WTC11 (cell line): ENCODE data around the gene BPIFA2. TPM values are rescaled to one million over a fixed set of nuclear protein-coding genes. Genes with fewer than 3 reads are reported as not detected.

ENCODE experiments used
- ATAC-seq: fragments of 200-7000 bp; cut with Tn5 transposase; 2 replicates; pipeline ENCODE4 v1.10.0; 2021; ENCODE audit warnings: mild to moderate bottlenecking, moderate library complexity
- CTCF ChIA-PET: fragments of 300-600 bp; sonication (Branson Sonifier 250); formaldehyde crosslinking; loops from one replicate; lab custom pipeline; 2021; ENCODE audit warnings: antibody characterized with exemption; lab: Charles Lee
- POLR2A ChIA-PET: fragments of 350-600 bp; sonication (Branson Sonifier 250); formaldehyde crosslinking; loops from one replicate; lab custom pipeline; 2021; ENCODE audit warnings: antibody characterized with exemption; lab: Charles Lee
- DNase-seq: peaks from one replicate; pipeline ENCODE4 v3.0.0; 2021; ENCODE audit warnings: low spot score
- H3K27ac Mint-ChIP-seq: 2 replicates; pipeline ENCODE4 v1.8.0; 2021; ENCODE audit warnings: mixed read lengths
- H3K27me3 Mint-ChIP-seq: 2 replicates; pipeline ENCODE4 v1.8.0; 2021; ENCODE audit warnings: low read depth, mild to moderate bottlenecking, moderate library complexity, mixed read lengths
- H3K36me3 Mint-ChIP-seq: 2 replicates; pipeline ENCODE4 v1.8.0; 2021; ENCODE audit warnings: mixed read lengths
- H3K4me1 Mint-ChIP-seq: 2 replicates; pipeline ENCODE4 v1.8.0; 2022; ENCODE audit warnings: mixed read lengths
- H3K4me3 Mint-ChIP-seq: 2 replicates; pipeline ENCODE4 v1.8.0; 2021; ENCODE audit warnings: mild to moderate bottlenecking, moderate library complexity, mixed read lengths
- H3K9me3 Mint-ChIP-seq: 2 replicates; pipeline ENCODE4 v1.8.0; 2021; ENCODE audit warnings: mixed read lengths
- CDX4 ChIP-seq: fragments of 250-450 bp; sonication (Bioruptor Pico); IDR thresholded peaks from 2 replicates; pipeline ENCODE4 v1.9.0; 2021; ENCODE audit warnings: moderate library complexity, mild to moderate bottlenecking, inconsistent platforms, borderline replicate concordance
- CREM ChIP-seq: sonication (generic); formaldehyde crosslinking; IDR thresholded peaks from 2 replicates; pipeline ENCODE4 v1.8.1; 2022; ENCODE audit warnings: mild to moderate bottlenecking, missing genetic modification reagents, moderate library complexity
- E2F4 ChIP-seq: sonication (generic); formaldehyde crosslinking; IDR thresholded peaks from 2 replicates; pipeline ENCODE4 v1.8.1; 2022; ENCODE audit warnings: low read depth, mild to moderate bottlenecking, moderate library complexity, missing genetic modification reagents, borderline replicate concordance
- E2F5 ChIP-seq: sonication (generic); formaldehyde crosslinking; IDR thresholded peaks from 2 replicates; pipeline ENCODE4 v1.8.1; 2022; ENCODE audit warnings: mild to moderate bottlenecking, moderate library complexity, missing genetic modification reagents
- ERG ChIP-seq: fragments of 250-450 bp; sonication (Bioruptor Pico); IDR thresholded peaks from 2 replicates; pipeline ENCODE4 v1.8.0; 2021; ENCODE audit warnings: mild to moderate bottlenecking
- FOXJ3 ChIP-seq: sonication (generic); formaldehyde crosslinking; IDR thresholded peaks from 2 replicates; pipeline ENCODE4 v1.9.0; 2021; ENCODE audit warnings: missing genetic modification reagents, mild to moderate bottlenecking, borderline replicate concordance
- FOXP1 ChIP-seq: sonication (generic); formaldehyde crosslinking; IDR thresholded peaks from 2 replicates; pipeline ENCODE4 v1.8.0; 2022; ENCODE audit warnings: missing genetic modification reagents, mild to moderate bottlenecking, moderate library complexity, borderline replicate concordance
- GRHL2 ChIP-seq: fragments of 250-450 bp; sonication (Bioruptor Pico); IDR thresholded peaks from 2 replicates; pipeline ENCODE4 v1.8.0; 2022; ENCODE audit warnings: mild to moderate bottlenecking, moderate library complexity; ENCODE audit not compliant: insufficient replicate concordance, severe bottlenecking
- MLX ChIP-seq: sonication (generic); formaldehyde crosslinking; IDR thresholded peaks from 2 replicates; pipeline ENCODE4 v1.8.1; 2023; ENCODE audit warnings: mild to moderate bottlenecking, missing genetic modification reagents, moderate library complexity
- OVOL2 ChIP-seq: fragments of 250-450 bp; sonication (Bioruptor Pico); IDR thresholded peaks from 2 replicates; pipeline ENCODE4 v1.9.0; 2021; ENCODE audit warnings: mild to moderate bottlenecking, borderline replicate concordance
- SMAD4 ChIP-seq: sonication (generic); formaldehyde crosslinking; IDR thresholded peaks from 2 replicates; pipeline ENCODE4 v1.8.0; 2022; ENCODE audit warnings: mild to moderate bottlenecking, missing genetic modification reagents
- SOX15 ChIP-seq: fragments of 250-450 bp; sonication (Bioruptor Pico); IDR thresholded peaks from 2 replicates; pipeline ENCODE4 v1.9.0; 2021; ENCODE audit warnings: mild to moderate bottlenecking
- ZNF232 ChIP-seq: sonication (generic); formaldehyde crosslinking; IDR thresholded peaks from 2 replicates; pipeline ENCODE4 v1.8.0; 2022; ENCODE audit warnings: mild to moderate bottlenecking, missing genetic modification reagents
- ZNF317 ChIP-seq: sonication (generic); formaldehyde crosslinking; IDR thresholded peaks from 2 replicates; pipeline ENCODE4 v1.8.1; 2023; ENCODE audit warnings: low read depth, mild to moderate bottlenecking, moderate library complexity, missing genetic modification reagents, borderline replicate concordance
- ZNF396 ChIP-seq: fragments of 250-450 bp; sonication (Bioruptor Pico); IDR thresholded peaks from 2 replicates; pipeline ENCODE4 v1.8.0; 2021; ENCODE audit warnings: mild to moderate bottlenecking, moderate library complexity, borderline replicate concordance
- ZNF416 ChIP-seq: fragments of 250-450 bp; sonication (Bioruptor Pico); IDR thresholded peaks from 2 replicates; pipeline ENCODE4 v1.9.0; 2021; ENCODE audit warnings: mild to moderate bottlenecking, inconsistent platforms
- total RNA-seq: library from RNA; stranded (reverse); gene quantifications from 3 replicates; pipeline ENCODE4 v1.2.3, GENCODE V29; 2021
- TF ChIP-seq, protein P1 (sequence below): fragments of 250-450 bp; sonication (Bioruptor Pico); IDR thresholded peaks from 2 replicates; pipeline ENCODE4 v1.9.0; 2021; ENCODE audit warnings: mild to moderate bottlenecking, borderline replicate concordance
- TF ChIP-seq, protein P2 (sequence below): sonication (generic); formaldehyde crosslinking; conservative IDR thresholded peaks from 2 replicates; pipeline ENCODE4 v1.8.1; 2022; ENCODE audit warnings: mild to moderate bottlenecking, missing genetic modification reagents
- TF ChIP-seq, protein P3 (sequence below): sonication (generic); formaldehyde crosslinking; IDR thresholded peaks from 2 replicates; pipeline ENCODE4 v1.8.1; 2022; ENCODE audit warnings: low read depth, missing genetic modification reagents, borderline replicate concordance

BPIFA2 gene
- total RNA-seq, 1 experiment from 2014 or later: not detected

DNA sequence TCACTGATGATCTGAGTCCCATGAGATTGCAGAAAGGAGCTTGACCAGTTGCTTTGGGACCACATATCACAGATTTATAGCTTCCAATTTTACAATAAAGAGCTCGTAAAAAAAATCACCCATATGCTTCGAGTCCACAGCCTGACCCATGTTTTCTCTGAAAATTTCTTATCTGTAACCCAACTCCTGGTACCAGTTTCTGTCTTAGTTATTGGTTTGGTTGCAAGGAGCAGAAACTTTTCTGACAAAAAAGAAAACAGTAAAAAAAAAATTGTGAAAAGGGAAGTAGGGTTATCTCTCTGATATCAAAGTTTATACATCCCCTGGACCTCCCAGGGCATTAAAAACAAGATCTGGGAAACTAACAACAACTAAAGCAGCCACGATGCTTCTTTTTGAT lies 30.8 kb upstream of the BPIFA2 start:
- no peak for TF ChIP-seq E2F5
- TF ChIP-seq SOX15 (CRISPR knock-in tag): no peak
- TF ChIP-seq FOXP1 (CRISPR knock-in tag): no peak
- no peak for TF ChIP-seq ZNF396 (CRISPR knock-in tag)
- TF ChIP-seq, protein P1, sequence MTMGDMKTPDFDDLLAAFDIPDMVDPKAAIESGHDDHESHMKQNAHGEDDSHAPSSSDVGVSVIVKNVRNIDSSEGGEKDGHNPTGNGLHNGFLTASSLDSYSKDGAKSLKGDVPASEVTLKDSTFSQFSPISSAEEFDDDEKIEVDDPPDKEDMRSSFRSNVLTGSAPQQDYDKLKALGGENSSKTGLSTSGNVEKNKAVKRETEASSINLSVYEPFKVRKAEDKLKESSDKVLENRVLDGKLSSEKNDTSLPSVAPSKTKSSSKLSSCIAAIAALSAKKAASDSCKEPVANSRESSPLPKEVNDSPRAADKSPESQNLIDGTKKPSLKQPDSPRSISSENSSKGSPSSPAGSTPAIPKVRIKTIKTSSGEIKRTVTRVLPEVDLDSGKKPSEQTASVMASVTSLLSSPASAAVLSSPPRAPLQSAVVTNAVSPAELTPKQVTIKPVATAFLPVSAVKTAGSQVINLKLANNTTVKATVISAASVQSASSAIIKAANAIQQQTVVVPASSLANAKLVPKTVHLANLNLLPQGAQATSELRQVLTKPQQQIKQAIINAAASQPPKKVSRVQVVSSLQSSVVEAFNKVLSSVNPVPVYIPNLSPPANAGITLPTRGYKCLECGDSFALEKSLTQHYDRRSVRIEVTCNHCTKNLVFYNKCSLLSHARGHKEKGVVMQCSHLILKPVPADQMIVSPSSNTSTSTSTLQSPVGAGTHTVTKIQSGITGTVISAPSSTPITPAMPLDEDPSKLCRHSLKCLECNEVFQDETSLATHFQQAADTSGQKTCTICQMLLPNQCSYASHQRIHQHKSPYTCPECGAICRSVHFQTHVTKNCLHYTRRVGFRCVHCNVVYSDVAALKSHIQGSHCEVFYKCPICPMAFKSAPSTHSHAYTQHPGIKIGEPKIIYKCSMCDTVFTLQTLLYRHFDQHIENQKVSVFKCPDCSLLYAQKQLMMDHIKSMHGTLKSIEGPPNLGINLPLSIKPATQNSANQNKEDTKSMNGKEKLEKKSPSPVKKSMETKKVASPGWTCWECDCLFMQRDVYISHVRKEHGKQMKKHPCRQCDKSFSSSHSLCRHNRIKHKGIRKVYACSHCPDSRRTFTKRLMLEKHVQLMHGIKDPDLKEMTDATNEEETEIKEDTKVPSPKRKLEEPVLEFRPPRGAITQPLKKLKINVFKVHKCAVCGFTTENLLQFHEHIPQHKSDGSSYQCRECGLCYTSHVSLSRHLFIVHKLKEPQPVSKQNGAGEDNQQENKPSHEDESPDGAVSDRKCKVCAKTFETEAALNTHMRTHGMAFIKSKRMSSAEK (CRISPR knock-in tag): no peak
- TF ChIP-seq SMAD4 (CRISPR knock-in tag): no peak
- TF ChIP-seq ZNF416 (CRISPR knock-in tag): no peak
- TF ChIP-seq FOXJ3 (CRISPR knock-in tag): no peak
- TF ChIP-seq ZNF317 (CRISPR knock-in tag): no peak
- TF ChIP-seq MLX (CRISPR knock-in tag): no peak
- TF ChIP-seq, all 79 proteins: peak for 0
- Mint-ChIP-seq H3K36me3 (no peaks in the 10 kb centered on the region), H3K27me3 (peaks cover 11% of the 10 kb centered on the region), H3K9me3 (peaks cover 14% of the 10 kb centered on the region; the same call in 1 of the 2 replicates), H3K4me1 (peaks cover 3% of the 10 kb centered on the region), H3K4me3 (no peak overlapping the region), H3K27ac (no peak overlapping the region)
- ChIA-PET CTCF (no interaction called here), POLR2A (no interaction called here)
- no peak for ATAC-seq
- no peak for DNase-seq

GRCh38 chr20:33139467-33139866 lies 28.5 kb upstream of the BPIFA2 start:
- H3K4me1 Mint-ChIP-seq: no peaks in the 10 kb centered on the region
- H3K36me3 Mint-ChIP-seq: no peaks in the 10 kb centered on the region
- ChIA-PET POLR2A (no interaction called here), CTCF (no interaction called here)
- no peak for ATAC-seq
- peaks cover 22% of the 10 kb centered on the region; the same call in 1 of the 2 replicates for H3K9me3 Mint-ChIP-seq
- H3K27me3 Mint-ChIP-seq: peaks cover 21% of the 10 kb centered on the region
- DNase-seq: no peak
- TF ChIP-seq ERG (CRISPR knock-in tag) (no peak), E2F4 (CRISPR knock-in tag) (no peak), CDX4 (CRISPR knock-in tag) (no peak), ZNF232 (CRISPR knock-in tag) (no peak), GRHL2 (no peak), FOXP1 (CRISPR knock-in tag) (no peak), CREM (CRISPR knock-in tag) (no peak), OVOL2 (CRISPR knock-in tag) (no peak)
- TF ChIP-seq, protein P2, sequence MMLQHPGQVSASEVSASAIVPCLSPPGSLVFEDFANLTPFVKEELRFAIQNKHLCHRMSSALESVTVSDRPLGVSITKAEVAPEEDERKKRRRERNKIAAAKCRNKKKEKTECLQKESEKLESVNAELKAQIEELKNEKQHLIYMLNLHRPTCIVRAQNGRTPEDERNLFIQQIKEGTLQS (CRISPR knock-in tag): no peak
- TF ChIP-seq, protein P3, sequence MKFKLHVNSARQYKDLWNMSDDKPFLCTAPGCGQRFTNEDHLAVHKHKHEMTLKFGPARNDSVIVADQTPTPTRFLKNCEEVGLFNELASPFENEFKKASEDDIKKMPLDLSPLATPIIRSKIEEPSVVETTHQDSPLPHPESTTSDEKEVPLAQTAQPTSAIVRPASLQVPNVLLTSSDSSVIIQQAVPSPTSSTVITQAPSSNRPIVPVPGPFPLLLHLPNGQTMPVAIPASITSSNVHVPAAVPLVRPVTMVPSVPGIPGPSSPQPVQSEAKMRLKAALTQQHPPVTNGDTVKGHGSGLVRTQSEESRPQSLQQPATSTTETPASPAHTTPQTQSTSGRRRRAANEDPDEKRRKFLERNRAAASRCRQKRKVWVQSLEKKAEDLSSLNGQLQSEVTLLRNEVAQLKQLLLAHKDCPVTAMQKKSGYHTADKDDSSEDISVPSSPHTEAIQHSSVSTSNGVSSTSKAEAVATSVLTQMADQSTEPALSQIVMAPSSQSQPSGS: no peak
- no peak overlapping the region for H3K4me3 Mint-ChIP-seq
- no peak overlapping the region for H3K27ac Mint-ChIP-seq
